ENCODE data around the gene DDX19B. TPM values are rescaled to one million over a fixed set of nuclear protein-coding genes. Genes with fewer than 3 reads are reported as not detected.

Gene DDX19B
- total and polyA plus RNA-seq, 9 of the 15 experiments (the other 6 are each of a cell fraction or from before 2014, with no cell fraction given) = 7.0 to 32.9 (median 19.3) TPM

GRCh38 chr16:70251629-70252354 lies 47.2 kb upstream of the DDX19B start, which contains the start of gene EXOSC6 (continued):
- TF ChIP-seq ZNF592 (IDR thresholded peaks at IDR 0.05) (no peak), RAD51 (IDR thresholded peaks at IDR 0.05; ENCODE audit: borderline replicate concordance, low read depth) (no peak), NCOA6 (IDR thresholded peaks at IDR 0.05) (no peak), ZBTB12 (CRISPR knock-in tag; IDR thresholded peaks at IDR 0.05) (0 out of 2 replicates have a peak, but pooled peaks have one; percentile 9), LEF1 (IDR thresholded peaks at IDR 0.05) (no peak), EGR1 (conservative IDR thresholded peaks at IDR 0.05) (no peak), PHTF2 (CRISPR knock-in tag; IDR thresholded peaks at IDR 0.05) (peak; percentile 85; the same call in 1 of the 2 replicates), NFATC3 (IDR thresholded peaks at IDR 0.05) (no peak; the same call in 1 of the 2 replicates), ESRRA (IDR thresholded peaks at IDR 0.05; ENCODE audit: borderline replicate concordance, low read depth) (peak; percentile 70; the same call in 1 of the 2 replicates), MED1 (CRISPR knock-in tag; IDR thresholded peaks at IDR 0.05; ENCODE audit: borderline replicate concordance) (no peak), IRF1 (CRISPR knock-in tag; IDR thresholded peaks at IDR 0.05; ENCODE audit: borderline replicate concordance) (no peak), ZNF764 (CRISPR knock-in tag; IDR thresholded peaks at IDR 0.05; ENCODE audit: low read depth) (peak; percentile 84), ZBTB17 (CRISPR knock-in tag; IDR thresholded peaks at IDR 0.05) (peak; percentile 90), ZBTB2 (IDR thresholded peaks at IDR 0.05) (peak; percentile 84), HDAC6 (IDR thresholded peaks at IDR 0.05; ENCODE audit: low read depth, low read length) (no peak; the same call in 1 of the 2 replicates)
- TF ChIP-seq, protein P1, sequence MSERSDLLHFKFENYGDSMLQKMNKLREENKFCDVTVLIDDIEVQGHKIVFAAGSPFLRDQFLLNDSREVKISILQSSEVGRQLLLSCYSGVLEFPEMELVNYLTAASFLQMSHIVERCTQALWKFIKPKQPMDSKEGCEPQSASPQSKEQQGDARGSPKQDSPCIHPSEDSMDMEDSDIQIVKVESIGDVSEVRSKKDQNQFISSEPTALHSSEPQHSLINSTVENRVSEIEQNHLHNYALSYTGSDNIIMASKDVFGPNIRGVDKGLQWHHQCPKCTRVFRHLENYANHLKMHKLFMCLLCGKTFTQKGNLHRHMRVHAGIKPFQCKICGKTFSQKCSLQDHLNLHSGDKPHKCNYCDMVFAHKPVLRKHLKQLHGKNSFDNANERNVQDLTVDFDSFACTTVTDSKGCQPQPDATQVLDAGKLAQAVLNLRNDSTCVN (CRISPR knock-in tag; IDR thresholded peaks at IDR 0.05) = peak; percentile 90
- TF ChIP-seq, protein P2, sequence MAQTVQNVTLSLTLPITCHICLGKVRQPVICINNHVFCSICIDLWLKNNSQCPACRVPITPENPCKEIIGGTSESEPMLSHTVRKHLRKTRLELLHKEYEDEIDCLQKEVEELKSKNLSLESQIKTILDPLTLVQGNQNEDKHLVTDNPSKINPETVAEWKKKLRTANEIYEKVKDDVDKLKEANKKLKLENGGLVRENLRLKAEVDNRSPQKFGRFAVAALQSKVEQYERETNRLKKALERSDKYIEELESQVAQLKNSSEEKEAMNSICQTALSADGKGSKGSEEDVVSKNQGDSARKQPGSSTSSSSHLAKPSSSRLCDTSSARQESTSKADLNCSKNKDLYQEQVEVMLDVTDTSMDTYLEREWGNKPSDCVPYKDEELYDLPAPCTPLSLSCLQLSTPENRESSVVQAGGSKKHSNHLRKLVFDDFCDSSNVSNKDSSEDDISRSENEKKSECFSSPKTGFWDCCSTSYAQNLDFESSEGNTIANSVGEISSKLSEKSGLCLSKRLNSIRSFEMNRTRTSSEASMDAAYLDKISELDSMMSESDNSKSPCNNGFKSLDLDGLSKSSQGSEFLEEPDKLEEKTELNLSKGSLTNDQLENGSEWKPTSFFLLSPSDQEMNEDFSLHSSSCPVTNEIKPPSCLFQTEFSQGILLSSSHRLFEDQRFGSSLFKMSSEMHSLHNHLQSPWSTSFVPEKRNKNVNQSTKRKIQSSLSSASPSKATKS (CRISPR knock-in tag; IDR thresholded peaks at IDR 0.05) = peak; percentile 86

Measured in K562 (cell line).